Astrocyte (in vitro differentiated cells and primary cell): ENCODE measurements around the gene PSD4.

Experiments used
- CTCF ChIP-seq: IDR thresholded peaks from 2 replicates; pipeline ENCODE4 v1.5.1; 2011; ENCODE audit warnings: low read depth, mild to moderate bottlenecking, inconsistent platforms, low read length, moderate library complexity; ENCODE audit not compliant: insufficient read depth
- EZH2 ChIP-seq: IDR thresholded peaks from 2 replicates; pipeline ENCODE4 v1.6.1; 2012; ENCODE audit warnings: mild to moderate bottlenecking, low read length, inconsistent platforms; ENCODE audit not compliant: insufficient read depth

GRCh38 chr2:113207021-113207420 is 33.2 kb downstream of the PSD4 start:
- TF ChIP-seq CTCF (no peak), EZH2 (no peak)
